ENCODE measurements around the gene CTCFL.
"Not testable (repeated sequence)": the region's sequence is repeated elsewhere in the genome, so short reads cannot be mapped to it uniquely, and the experiment has no call there.

The CTCFL gene

DNA sequence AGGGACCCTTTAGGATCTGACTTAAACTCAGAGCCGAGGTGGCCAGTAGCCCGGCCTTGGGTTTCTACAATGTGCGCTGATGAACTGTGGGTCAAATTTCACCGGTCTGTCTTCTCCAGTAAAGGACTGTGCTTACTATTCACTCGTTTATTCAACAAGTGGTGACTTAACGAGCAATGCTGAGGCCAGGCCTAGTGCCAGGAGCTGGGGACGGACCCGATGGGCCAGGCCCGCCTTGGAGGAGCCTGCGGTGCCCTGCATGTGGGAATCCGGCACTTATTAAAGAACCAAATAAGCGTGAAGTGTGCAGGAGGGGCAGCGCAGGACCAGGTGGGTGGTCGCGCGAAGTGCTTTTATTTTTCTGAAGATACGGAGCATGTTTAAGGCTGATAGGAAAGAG, 24.0 kb downstream of the CTCFL start:
- no peak overlapping the region for H3K27ac ChIP-seq (ENCODE audit: low read depth in 2 of 2, low read length in 2 of 2)
- no peaks in the 10 kb centered on the region for H3K36me3 ChIP-seq (ENCODE audit: control insufficient read depth in 2 of 2, insufficient read depth in 2 of 2, low read length in 2 of 2)
- no peaks in the 10 kb centered on the region for H3K9me3 ChIP-seq (ENCODE audit: control insufficient read depth in 2 of 2, low read length in 2 of 2)
- H3K9ac ChIP-seq (ENCODE audit: low read depth in 1 of 2, low read length in 2 of 2): no peak overlapping the region
- H3K4me1 ChIP-seq (ENCODE audit: control insufficient read depth in 2 of 2, insufficient read depth in 2 of 2, low read length in 2 of 2): peaks cover 0 to 8% of the 10 kb centered on the region in 2 donors
- H3K4me3 ChIP-seq (ENCODE audit: low read length in 2 of 2): no peak overlapping the region
- H3K27me3 ChIP-seq (ENCODE audit: control insufficient read depth in 2 of 2, insufficient read depth in 2 of 2, low read length in 2 of 2): no peaks in the 10 kb centered on the region

DNA sequence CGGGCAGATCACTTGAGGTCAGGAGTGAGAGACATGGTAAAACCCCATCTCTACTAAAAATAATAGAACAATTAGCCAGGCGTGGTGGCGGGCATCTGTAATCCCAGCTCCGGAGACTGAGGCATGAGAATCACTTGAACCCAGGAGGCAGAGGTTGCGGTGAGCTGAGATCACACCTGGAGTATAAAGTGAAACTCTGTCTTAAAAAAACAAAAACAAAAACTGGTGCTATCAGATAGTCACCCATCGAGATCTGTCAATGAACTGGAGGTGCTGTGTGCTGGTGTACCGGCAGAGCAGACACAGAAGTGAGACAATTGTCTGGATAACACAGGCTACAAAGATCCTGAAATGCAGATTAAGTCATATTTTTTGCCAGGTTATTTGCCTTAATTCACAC, 24.7 kb downstream of the CTCFL start:
- Histone ChIP-seq H3K4me1 (ENCODE audit: control insufficient read depth in 2 of 2, insufficient read depth in 2 of 2, low read length in 2 of 2) (peaks cover 0 to 8% of the 10 kb centered on the region in 2 donors), H3K9me3 (ENCODE audit: control insufficient read depth in 2 of 2, low read length in 2 of 2) (no peaks in the 10 kb centered on the region), H3K27me3 (ENCODE audit: control insufficient read depth in 2 of 2, insufficient read depth in 2 of 2, low read length in 2 of 2) (no peaks in the 10 kb centered on the region), H3K4me3 (ENCODE audit: low read length in 2 of 2) (no peak overlapping the region), H3K36me3 (ENCODE audit: control insufficient read depth in 2 of 2, insufficient read depth in 2 of 2, low read length in 2 of 2) (no peaks in the 10 kb centered on the region), H3K27ac (ENCODE audit: low read depth in 2 of 2, low read length in 2 of 2) (no peak overlapping the region), H3K9ac (ENCODE audit: low read depth in 1 of 2, low read length in 2 of 2) (no peak overlapping the region)

DNA sequence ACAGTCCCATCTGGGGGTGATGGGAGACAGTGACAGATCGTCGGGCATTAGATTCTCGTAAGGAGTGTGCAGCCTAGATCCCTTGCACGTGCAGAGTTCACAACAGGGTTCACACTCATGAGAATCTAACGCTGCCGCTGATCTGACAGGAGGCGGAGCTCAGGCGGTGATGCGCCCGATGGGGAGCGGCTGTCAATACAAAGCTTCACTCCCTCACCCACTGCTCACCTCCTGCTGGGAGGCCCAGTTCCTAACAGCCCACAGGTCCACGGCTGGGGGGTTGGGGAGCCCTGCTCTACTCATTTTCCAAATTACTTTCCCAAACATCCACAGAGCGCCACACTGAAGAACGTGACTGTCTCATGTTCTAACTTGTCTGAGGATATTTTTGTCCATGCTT, 25.3 kb downstream of the CTCFL start:
- Histone ChIP-seq H3K9ac (ENCODE audit: low read depth in 1 of 2, low read length in 2 of 2) (no peak overlapping the region), H3K4me1 (ENCODE audit: control insufficient read depth in 2 of 2, insufficient read depth in 2 of 2, low read length in 2 of 2) (peaks cover 0 to 8% of the 10 kb centered on the region in 2 donors), H3K36me3 (ENCODE audit: control insufficient read depth in 2 of 2, insufficient read depth in 2 of 2, low read length in 2 of 2) (no peaks in the 10 kb centered on the region), H3K27me3 (ENCODE audit: control insufficient read depth in 2 of 2, insufficient read depth in 2 of 2, low read length in 2 of 2) (no peaks in the 10 kb centered on the region), H3K27ac (ENCODE audit: low read depth in 2 of 2, low read length in 2 of 2) (no peak overlapping the region), H3K4me3 (ENCODE audit: low read length in 2 of 2) (no peak overlapping the region), H3K9me3 (ENCODE audit: control insufficient read depth in 2 of 2, low read length in 2 of 2) (no peaks in the 10 kb centered on the region)

DNA sequence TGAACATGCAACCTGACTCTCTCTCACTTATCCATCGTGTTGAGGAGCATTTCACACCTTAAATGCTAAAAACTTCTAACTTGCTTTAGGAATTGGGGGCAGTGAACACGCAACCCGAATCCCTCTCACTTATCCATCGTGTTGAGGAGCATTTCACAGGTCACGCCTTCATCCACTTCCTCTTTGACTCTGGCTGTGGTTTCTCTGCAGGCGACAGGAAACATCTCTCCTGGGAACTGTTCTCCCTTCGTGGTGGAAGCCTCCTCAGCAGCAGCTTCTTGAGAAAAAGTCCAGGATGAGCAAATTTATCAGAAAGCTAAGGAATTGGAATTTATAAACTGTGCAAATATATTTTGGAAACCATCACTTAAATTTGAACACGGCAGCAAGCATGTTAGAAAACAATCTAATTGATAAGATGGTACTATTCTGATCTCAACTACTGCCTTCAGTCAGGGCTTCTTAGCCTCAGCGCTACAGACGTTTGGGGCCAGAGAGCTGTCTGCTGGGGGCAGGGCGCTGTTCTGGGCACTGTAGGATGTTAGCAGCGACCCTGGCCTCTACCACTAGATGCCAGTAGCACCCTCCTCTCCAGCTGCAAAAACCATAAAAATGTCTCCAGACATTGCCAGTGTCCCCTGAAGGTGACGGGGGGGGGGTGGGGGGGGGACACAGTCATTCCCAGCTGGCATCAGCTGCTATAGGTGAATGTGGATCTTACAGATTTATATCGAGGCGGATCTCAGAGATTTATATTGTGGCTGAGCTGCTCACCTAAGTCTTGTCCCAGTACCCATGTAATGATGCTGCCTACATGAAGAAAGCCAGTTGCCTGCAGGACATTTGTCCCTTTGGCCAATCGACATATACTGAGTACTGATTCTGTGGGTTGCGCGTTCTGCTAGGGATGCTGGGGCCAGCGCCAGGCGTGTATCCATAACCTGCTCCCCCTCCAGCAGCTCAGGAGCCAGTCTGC, 26.2 kb downstream of the CTCFL start:
- Histone ChIP-seq H3K4me1 (ENCODE audit: control insufficient read depth in 2 of 2, insufficient read depth in 2 of 2, low read length in 2 of 2) (peaks cover 0 to 8% of the 10 kb centered on the region in 2 donors), H3K9ac (ENCODE audit: low read depth in 1 of 2, low read length in 2 of 2) (no peak overlapping the region), H3K27me3 (ENCODE audit: control insufficient read depth in 2 of 2, insufficient read depth in 2 of 2, low read length in 2 of 2) (no peaks in the 10 kb centered on the region), H3K27ac (ENCODE audit: low read depth in 2 of 2, low read length in 2 of 2) (no peak overlapping the region), H3K4me3 (ENCODE audit: low read length in 2 of 2) (no peak overlapping the region), H3K9me3 (ENCODE audit: control insufficient read depth in 2 of 2, low read length in 2 of 2) (no peaks in the 10 kb centered on the region), H3K36me3 (ENCODE audit: control insufficient read depth in 2 of 2, insufficient read depth in 2 of 2, low read length in 2 of 2) (no peaks in the 10 kb centered on the region)

DNA sequence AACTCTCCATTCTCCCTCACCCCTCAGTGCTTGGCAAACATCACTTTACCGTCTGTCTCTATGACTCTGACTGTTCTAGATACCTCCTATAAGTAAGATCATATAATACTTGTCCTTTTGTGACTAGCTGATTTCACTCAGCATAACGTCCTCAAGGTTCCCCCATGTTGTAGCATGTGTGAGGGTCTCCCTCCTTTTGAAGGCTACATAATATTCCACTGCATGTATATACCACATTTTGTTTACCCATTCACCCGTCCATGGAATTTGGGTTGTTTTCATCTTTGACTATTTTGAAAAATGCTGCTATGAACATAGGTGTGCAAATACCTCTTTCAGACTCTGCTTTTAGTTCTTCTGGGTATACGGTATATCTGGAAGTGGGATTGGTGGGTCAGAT, 28.3 kb downstream of the CTCFL start:
- Histone ChIP-seq H3K36me3 (ENCODE audit: control insufficient read depth in 2 of 2, insufficient read depth in 2 of 2, low read length in 2 of 2) (no peaks in the 10 kb centered on the region), H3K27me3 (ENCODE audit: control insufficient read depth in 2 of 2, insufficient read depth in 2 of 2, low read length in 2 of 2) (no peaks in the 10 kb centered on the region), H3K27ac (ENCODE audit: low read depth in 2 of 2, low read length in 2 of 2) (no peak overlapping the region), H3K4me1 (ENCODE audit: control insufficient read depth in 2 of 2, insufficient read depth in 2 of 2, low read length in 2 of 2) (peaks cover 0 to 3% of the 10 kb centered on the region in 2 donors), H3K4me3 (ENCODE audit: low read length in 2 of 2) (no peak overlapping the region), H3K9me3 (ENCODE audit: control insufficient read depth in 2 of 2, low read length in 2 of 2) (no peaks in the 10 kb centered on the region), H3K9ac (ENCODE audit: low read depth in 1 of 2, low read length in 2 of 2) (no peak overlapping the region)

DNA sequence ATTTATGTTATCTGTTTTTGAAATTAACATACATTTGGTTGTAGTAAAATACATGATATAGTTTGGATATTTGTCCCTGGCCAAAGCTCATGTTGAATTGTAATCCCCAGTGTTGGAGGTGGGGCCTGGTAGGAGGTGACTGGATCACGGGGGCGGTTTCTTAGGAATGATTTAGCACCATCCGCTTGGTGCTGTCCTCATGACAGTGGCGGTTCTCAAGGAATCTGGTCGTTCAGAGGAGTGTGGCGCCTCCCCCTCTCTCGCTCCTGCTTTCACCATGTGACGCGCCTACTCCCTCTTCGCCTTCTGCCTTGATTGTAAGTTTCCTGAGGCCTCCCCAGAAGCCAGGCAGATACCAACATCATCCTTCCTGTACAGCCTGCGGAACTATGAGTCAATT, 29.0 kb downstream of the CTCFL start:
- Histone ChIP-seq H3K27ac (ENCODE audit: low read depth in 2 of 2, low read length in 2 of 2) (no peak overlapping the region), H3K9me3 (ENCODE audit: control insufficient read depth in 2 of 2, low read length in 2 of 2) (no peaks in the 10 kb centered on the region), H3K4me3 (ENCODE audit: low read length in 2 of 2) (no peak overlapping the region), H3K36me3 (ENCODE audit: control insufficient read depth in 2 of 2, insufficient read depth in 2 of 2, low read length in 2 of 2) (no peaks in the 10 kb centered on the region), H3K4me1 (ENCODE audit: control insufficient read depth in 2 of 2, insufficient read depth in 2 of 2, low read length in 2 of 2) (peaks cover 0 to 3% of the 10 kb centered on the region in 2 donors), H3K9ac (ENCODE audit: low read depth in 1 of 2, low read length in 2 of 2) (no peak overlapping the region), H3K27me3 (ENCODE audit: control insufficient read depth in 2 of 2, insufficient read depth in 2 of 2, low read length in 2 of 2) (no peaks in the 10 kb centered on the region)

DNA sequence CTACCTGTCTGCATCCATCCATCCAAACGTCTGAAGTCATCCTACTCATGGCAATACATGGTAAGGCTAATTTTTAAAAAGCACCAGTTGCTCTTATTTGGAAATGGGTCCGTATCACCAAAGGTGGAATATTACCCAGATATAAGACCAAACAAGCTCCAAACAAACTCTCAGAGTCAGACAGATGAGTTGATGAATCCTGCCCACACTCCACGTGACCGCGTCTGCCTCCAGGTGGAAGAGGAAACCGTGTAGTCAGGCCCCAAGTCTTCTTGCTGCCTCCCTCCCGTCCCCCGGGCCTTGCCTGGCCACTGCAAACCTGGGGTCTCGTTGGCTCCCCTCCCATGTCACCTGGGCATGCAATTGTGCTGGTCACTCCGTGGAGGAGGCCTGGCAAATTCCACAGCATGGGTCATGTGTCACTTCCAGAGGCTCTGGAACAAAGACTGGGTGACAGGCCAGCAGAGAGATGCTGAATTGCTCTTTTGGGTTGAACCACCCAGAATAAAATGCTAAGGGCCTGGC, 31.8 kb downstream of the CTCFL start:
- Histone ChIP-seq H3K36me3 (ENCODE audit: control insufficient read depth in 2 of 2, insufficient read depth in 2 of 2, low read length in 2 of 2) (no peaks in the 10 kb centered on the region), H3K4me3 (ENCODE audit: low read length in 2 of 2) (no peak overlapping the region), H3K4me1 (ENCODE audit: control insufficient read depth in 2 of 2, insufficient read depth in 2 of 2, low read length in 2 of 2) (no peaks in the 10 kb centered on the region), H3K27me3 (ENCODE audit: control insufficient read depth in 2 of 2, insufficient read depth in 2 of 2, low read length in 2 of 2) (no peaks in the 10 kb centered on the region), H3K27ac (ENCODE audit: low read depth in 2 of 2, low read length in 2 of 2) (no peak overlapping the region), H3K9ac (ENCODE audit: low read depth in 1 of 2, low read length in 2 of 2) (no peak overlapping the region), H3K9me3 (ENCODE audit: control insufficient read depth in 2 of 2, low read length in 2 of 2) (no peaks in the 10 kb centered on the region)

DNA sequence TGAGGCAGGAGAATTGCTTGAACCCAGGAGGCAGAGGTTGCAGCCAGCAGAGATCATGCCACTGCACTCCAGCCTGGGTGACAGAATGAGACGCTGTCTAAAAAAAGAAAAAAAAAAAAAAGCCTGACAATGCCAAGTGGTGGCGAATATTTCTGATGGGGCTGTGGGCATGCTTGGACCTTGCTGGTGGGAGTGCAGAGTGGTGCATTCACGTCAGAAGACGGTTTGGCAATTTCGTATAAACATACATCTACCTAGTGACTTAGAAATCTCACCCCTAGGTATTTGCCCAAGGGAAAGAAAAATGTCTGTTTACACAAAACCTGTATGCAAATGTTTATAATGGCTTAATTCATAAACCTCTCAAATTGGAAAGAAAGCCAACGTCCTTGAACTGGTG, 33.6 kb downstream of the CTCFL start:
- H3K9ac ChIP-seq (ENCODE audit: low read depth in 1 of 2, low read length in 2 of 2): no peak overlapping the region
- no peak overlapping the region for H3K27ac ChIP-seq (ENCODE audit: low read depth in 2 of 2, low read length in 2 of 2)
- H3K36me3 ChIP-seq (ENCODE audit: control insufficient read depth in 2 of 2, insufficient read depth in 2 of 2, low read length in 2 of 2): no peaks in the 10 kb centered on the region
- no peaks in the 10 kb centered on the region for H3K9me3 ChIP-seq (ENCODE audit: control insufficient read depth in 2 of 2, low read length in 2 of 2)
- H3K4me1 ChIP-seq (ENCODE audit: control insufficient read depth in 2 of 2, insufficient read depth in 2 of 2, low read length in 2 of 2): no peaks in the 10 kb centered on the region
- H3K27me3 ChIP-seq (ENCODE audit: control insufficient read depth in 2 of 2, insufficient read depth in 2 of 2, low read length in 2 of 2): no peaks in the 10 kb centered on the region
- H3K4me3 ChIP-seq (ENCODE audit: low read length in 2 of 2): no peak overlapping the region

DNA sequence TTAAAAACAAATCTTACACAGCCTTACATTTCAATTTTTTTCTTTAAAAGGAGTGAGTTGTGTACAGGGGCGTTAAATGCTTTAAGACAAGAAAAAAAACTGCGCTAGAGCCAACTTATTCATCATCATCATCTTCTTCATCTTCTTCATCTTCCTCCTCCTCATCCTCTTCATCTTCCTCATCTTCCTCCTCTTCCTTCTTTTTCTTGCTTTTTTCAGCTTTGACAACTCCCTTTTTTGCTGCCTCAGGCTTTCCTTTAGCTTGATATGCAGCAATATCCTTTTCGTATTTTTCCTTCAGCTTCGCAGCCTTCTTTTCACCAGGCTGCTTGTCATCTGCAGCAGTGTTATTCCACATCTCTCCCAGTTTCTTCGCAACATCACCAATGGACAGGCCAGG, 36.7 kb downstream of the CTCFL start:
- H3K27ac ChIP-seq (ENCODE audit: low read depth in 2 of 2, low read length in 2 of 2); H3K4me1 ChIP-seq (ENCODE audit: control insufficient read depth in 2 of 2, insufficient read depth in 2 of 2, low read length in 2 of 2); H3K27me3 ChIP-seq (ENCODE audit: control insufficient read depth in 2 of 2, insufficient read depth in 2 of 2, low read length in 2 of 2); H3K36me3 ChIP-seq (ENCODE audit: control insufficient read depth in 2 of 2, insufficient read depth in 2 of 2, low read length in 2 of 2); H3K9me3 ChIP-seq (ENCODE audit: control insufficient read depth in 2 of 2, low read length in 2 of 2); H3K4me3 ChIP-seq (ENCODE audit: low read length in 2 of 2); H3K9ac ChIP-seq (ENCODE audit: low read depth in 1 of 2, low read length in 2 of 2): not testable (repeated sequence)

DNA sequence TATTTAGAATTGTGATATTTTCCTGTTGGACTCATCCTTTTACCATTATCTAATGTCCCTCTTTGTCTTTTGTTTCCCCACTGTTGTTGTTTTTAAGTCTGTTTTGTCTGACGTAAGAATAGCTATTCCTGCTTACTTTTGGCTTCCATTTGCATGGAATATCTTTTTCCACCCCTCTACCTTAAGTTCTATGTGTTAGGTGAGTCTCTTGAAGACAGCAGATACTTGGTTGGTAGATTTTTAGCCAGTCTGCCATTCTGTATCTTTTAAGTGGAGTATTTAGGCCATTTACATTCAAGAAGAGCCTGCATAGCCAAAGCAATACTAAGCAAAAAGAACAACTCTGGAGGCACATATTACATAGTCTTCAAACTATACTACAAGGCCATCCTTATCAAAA, 39.2 kb downstream of the CTCFL start:
- Histone ChIP-seq H3K9ac (ENCODE audit: low read depth in 1 of 2, low read length in 2 of 2) (no peak overlapping the region), H3K4me1 (ENCODE audit: control insufficient read depth in 2 of 2, insufficient read depth in 2 of 2, low read length in 2 of 2) (peaks cover 0 to 5% of the 10 kb centered on the region in 2 donors), H3K9me3 (ENCODE audit: control insufficient read depth in 2 of 2, low read length in 2 of 2) (no peaks in the 10 kb centered on the region), H3K4me3 (ENCODE audit: low read length in 2 of 2) (no peak overlapping the region), H3K27me3 (ENCODE audit: control insufficient read depth in 2 of 2, insufficient read depth in 2 of 2, low read length in 2 of 2) (no peaks in the 10 kb centered on the region), H3K36me3 (ENCODE audit: control insufficient read depth in 2 of 2, insufficient read depth in 2 of 2, low read length in 2 of 2) (no peaks in the 10 kb centered on the region), H3K27ac (ENCODE audit: low read depth in 2 of 2, low read length in 2 of 2) (no peak overlapping the region)
